ENCODE data around the gene ASCL5. TPM values are rescaled to one million over a fixed set of nuclear protein-coding genes. Genes with fewer than 3 reads are reported as not detected.
A peak's percentile ranks its signal among the peaks of the same experiment; 100 is the strongest.

ASCL5 gene
- total and polyA plus RNA-seq, 7 donors: 0.26 to 0.30 TPM; not detected in 5

DNA sequence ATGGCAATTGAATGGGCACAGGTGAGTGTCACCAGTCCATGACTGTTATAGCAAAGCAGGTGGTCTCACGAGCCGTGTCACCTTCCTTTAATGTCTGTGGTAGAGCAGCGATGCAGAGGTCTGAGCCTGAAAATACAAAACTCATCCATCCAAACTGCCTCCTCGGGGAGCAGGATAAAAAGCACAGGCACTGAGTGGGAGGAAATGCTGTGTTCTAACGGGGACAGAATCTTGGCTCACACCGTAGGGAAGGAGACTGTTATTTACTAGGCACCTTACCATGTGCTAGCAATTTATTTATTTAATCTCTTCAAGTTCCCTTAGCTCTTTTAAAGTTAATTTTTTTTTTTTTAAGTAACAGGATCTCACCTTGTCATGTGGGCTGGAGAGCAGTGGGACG is 1.2 kb downstream of the ASCL5 start:
- Histone ChIP-seq H3K27ac (no peak overlapping the region), H3K9me3 (no peaks in the 10 kb centered on the region), H3K4me3 (no peak overlapping the region), H3K36me3 (ENCODE audit: insufficient read depth in 1 of 2, low read depth in 1 of 2) (no peaks in the 10 kb centered on the region), H3K27me3 (ENCODE audit: insufficient read depth in 3 of 3, low read length in 2 of 3) (no peaks in the 10 kb centered on the region), H3K4me1 (no peaks in the 10 kb centered on the region)
- 60 to 66% (median 63%) methylated on average over 7 of the region's 7 CpGs for WGBS, 3 donors
- intact Hi-C loops (cut with DNase I): no loop called here
- TF ChIP-seq, protein P1, sequence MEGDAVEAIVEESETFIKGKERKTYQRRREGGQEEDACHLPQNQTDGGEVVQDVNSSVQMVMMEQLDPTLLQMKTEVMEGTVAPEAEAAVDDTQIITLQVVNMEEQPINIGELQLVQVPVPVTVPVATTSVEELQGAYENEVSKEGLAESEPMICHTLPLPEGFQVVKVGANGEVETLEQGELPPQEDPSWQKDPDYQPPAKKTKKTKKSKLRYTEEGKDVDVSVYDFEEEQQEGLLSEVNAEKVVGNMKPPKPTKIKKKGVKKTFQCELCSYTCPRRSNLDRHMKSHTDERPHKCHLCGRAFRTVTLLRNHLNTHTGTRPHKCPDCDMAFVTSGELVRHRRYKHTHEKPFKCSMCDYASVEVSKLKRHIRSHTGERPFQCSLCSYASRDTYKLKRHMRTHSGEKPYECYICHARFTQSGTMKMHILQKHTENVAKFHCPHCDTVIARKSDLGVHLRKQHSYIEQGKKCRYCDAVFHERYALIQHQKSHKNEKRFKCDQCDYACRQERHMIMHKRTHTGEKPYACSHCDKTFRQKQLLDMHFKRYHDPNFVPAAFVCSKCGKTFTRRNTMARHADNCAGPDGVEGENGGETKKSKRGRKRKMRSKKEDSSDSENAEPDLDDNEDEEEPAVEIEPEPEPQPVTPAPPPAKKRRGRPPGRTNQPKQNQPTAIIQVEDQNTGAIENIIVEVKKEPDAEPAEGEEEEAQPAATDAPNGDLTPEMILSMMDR (IDR thresholded peaks at IDR 0.05): no peak
- ATAC-seq (peak in 1 of 4 donors; percentile 28), DNase-seq (no peak)

DNA sequence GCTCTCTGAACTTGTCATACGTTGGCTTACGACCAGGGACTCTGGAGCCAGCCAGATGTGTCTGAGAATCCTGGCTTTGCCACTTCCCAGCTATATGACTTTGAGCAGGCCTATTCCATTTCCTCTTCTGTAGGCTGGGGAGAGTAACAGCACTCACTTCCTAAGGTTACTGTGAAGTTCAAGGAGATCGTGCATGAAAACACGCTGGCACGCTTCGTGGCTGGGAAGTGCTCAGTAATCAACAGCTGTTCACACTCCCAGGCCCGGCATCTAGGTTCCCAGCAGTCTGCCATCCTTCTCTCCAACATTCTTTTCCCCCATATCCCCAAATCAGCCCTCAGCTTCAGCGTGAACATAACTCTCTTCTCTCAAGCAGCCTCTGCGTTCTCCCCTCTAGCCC is 2.0 kb downstream of the ASCL5 start:
- DNase-seq: no peak
- Histone ChIP-seq H3K36me3 (ENCODE audit: insufficient read depth in 1 of 2, low read depth in 1 of 2) (no peaks in the 10 kb centered on the region), H3K27ac (no peak overlapping the region), H3K4me1 (no peaks in the 10 kb centered on the region), H3K4me3 (no peak overlapping the region), H3K9me3 (no peaks in the 10 kb centered on the region), H3K27me3 (ENCODE audit: insufficient read depth in 3 of 3, low read length in 2 of 3) (no peaks in the 10 kb centered on the region)
- TF ChIP-seq, protein P1 (IDR thresholded peaks at IDR 0.05): no peak
- ATAC-seq: peak in 3 of 4 donors; percentile 28 to 45 (median 44)
- 39 to 54% (median 51%) methylated on average over 9 of the region's 9 CpGs for WGBS, 3 donors
- intact Hi-C loops (cut with DNase I): no loop called here

DNA sequence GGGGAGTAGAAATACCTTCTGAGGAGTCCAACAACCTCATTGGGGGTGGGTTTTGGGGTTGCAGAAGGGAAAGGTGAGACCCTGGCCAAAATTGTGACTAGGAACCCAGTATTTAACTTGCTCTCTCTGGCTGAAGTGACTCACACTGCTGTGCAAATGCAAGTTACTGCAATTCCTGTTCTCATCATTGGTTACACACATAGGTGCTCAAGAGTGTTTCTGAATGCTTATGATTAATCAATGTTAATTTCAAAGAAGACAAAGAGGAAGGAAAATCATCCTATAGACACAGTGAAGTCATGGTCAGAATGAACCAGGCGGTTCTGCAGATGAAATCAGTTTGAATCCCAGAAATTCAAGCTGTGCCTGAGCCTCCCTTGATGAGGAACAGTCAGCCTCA is 3.1 kb downstream of the ASCL5 start:
- H3K27me3 ChIP-seq (ENCODE audit: insufficient read depth in 3 of 3, low read length in 2 of 3): no peaks in the 10 kb centered on the region
- no peak overlapping the region for H3K27ac ChIP-seq
- H3K9me3 ChIP-seq: no peaks in the 10 kb centered on the region
- ATAC-seq: no peak
- TF ChIP-seq, protein P1 (IDR thresholded peaks at IDR 0.05): no peak
- DNase-seq: no peak
- H3K4me3 ChIP-seq: no peak overlapping the region
- 95 to 96% (median 96%) methylated on average over 1 of the region's 1 CpG for WGBS, 3 donors
- H3K4me1 ChIP-seq: no peaks in the 10 kb centered on the region
- intact Hi-C loops (cut with DNase I): no loop called here
- H3K36me3 ChIP-seq (ENCODE audit: insufficient read depth in 1 of 2, low read depth in 1 of 2): no peaks in the 10 kb centered on the region

DNA sequence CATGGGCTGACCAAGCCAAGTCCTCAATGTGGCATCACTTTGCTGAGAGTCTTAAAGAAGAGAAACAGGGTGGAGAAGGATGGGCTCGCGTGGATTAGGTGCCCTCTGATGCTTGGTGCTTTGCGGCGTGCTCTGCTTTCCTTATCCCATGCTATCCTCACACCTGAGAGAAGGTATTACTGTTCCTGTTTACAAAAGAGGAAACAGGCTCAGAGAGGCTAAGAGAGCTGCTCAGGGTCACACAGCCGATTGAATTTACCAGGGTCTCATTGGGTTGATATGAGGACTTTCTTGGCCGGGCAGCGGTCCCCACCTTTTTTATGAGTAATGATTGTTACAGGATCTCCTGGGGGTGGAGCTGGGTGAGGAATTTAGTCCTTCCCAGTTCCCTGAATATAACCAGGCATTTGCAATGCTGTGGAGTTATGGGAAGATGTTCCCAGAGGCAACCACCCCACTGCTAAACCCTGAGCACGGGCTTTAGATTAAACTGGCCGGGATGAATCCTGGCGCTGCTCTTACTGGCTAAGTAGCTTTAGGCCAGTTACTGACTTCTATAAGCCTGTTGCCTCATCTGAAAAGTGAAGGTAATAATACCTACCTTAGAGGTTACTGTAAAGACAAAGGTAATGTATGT is 4.5 kb downstream of the ASCL5 start:
- no peak overlapping the region for H3K4me3 ChIP-seq
- no peaks in the 10 kb centered on the region for H3K27me3 ChIP-seq (ENCODE audit: insufficient read depth in 3 of 3, low read length in 2 of 3)
- ATAC-seq (no peak), DNase-seq (no peak)
- no peak overlapping the region for H3K27ac ChIP-seq
- H3K4me1 ChIP-seq: no peaks in the 10 kb centered on the region
- WGBS, 3 donors: 91 to 96% (median 92%) methylated on average over 10 of the region's 10 CpGs
- TF ChIP-seq, protein P1 (IDR thresholded peaks at IDR 0.05): no peak
- no peaks in the 10 kb centered on the region for H3K36me3 ChIP-seq (ENCODE audit: insufficient read depth in 1 of 2, low read depth in 1 of 2)
- H3K9me3 ChIP-seq: no peaks in the 10 kb centered on the region
- intact Hi-C loops (cut with DNase I): no loop called here
